IMR-90 (cell line): ENCODE results near the gene GGNBP2. TPM values are rescaled to one million over a fixed set of nuclear protein-coding genes. Genes with fewer than 3 reads are reported as not detected.

Experiments
- ATAC-seq: fragments of 200-7000 bp; cut with Tn5 transposase; 2 replicates; pipeline ENCODE4 v1.9.1; 2020; ENCODE audit warnings: low read depth, mild to moderate bottlenecking, moderate library complexity
- BruUV-seq: library from RNA; stranded (reverse); fragments of 400-500 nt; replicated peaks from 2 replicates; lab custom pipeline; 2021; lab: Mats Ljungman, UMichigan
- CTCF ChIA-PET: fragments of 300-600 bp; formaldehyde crosslinking; extraction: SDS; loops from one replicate; lab custom pipeline; 2021; ENCODE audit warnings: antibody characterized with exemption; lab: Yijun Ruan, JAX
- POLR2A ChIA-PET: fragments of 300-600 bp; sonication (Branson Sonifier 250); formaldehyde crosslinking; loops from one replicate; lab custom pipeline; 2022; ENCODE audit warnings: antibody characterized with exemption; ENCODE audit not compliant: unreplicated experiment; lab: Charles Lee
- DNase-seq: peaks from one replicate; pipeline ENCODE4 v3.0.0; 2013
- H2AFZ ChIP-seq: replicated peaks from 2 replicates; pipeline ENCODE3; 2013; ENCODE audit warnings: low read length, mild to moderate bottlenecking; ENCODE audit not compliant: poor library complexity
- H2AK5ac ChIP-seq: 2 replicates; pipeline ENCODE4 v1.6.1; 2013; ENCODE audit warnings: low read depth, low read length, inconsistent platforms
- H2AK9ac ChIP-seq: replicated peaks from 2 replicates; pipeline ENCODE3; 2013; ENCODE audit warnings: mild to moderate bottlenecking, low read depth, low read length, moderate library complexity; ENCODE audit not compliant: poor library complexity
- H2BK120ac ChIP-seq: 2 replicates; pipeline ENCODE4 v1.6.1; 2013; ENCODE audit warnings: low read depth, low read length, inconsistent platforms
- H2BK15ac ChIP-seq: 3 replicates; pipeline ENCODE4 v1.6.1; 2013; ENCODE audit warnings: low read depth, low read length, inconsistent platforms
- H2BK20ac ChIP-seq: 2 replicates; pipeline ENCODE4 v1.6.1; 2013; ENCODE audit warnings: low read depth, mild to moderate bottlenecking, inconsistent platforms, low read length, moderate library complexity
- H2BK5ac ChIP-seq: 2 replicates; pipeline ENCODE4 v1.6.1; 2013; ENCODE audit warnings: mild to moderate bottlenecking, low read depth, low read length, inconsistent platforms; ENCODE audit not compliant: poor library complexity, severe bottlenecking
- H3K14ac ChIP-seq: replicated peaks from 2 replicates; pipeline ENCODE4 v1.6.1; 2013; ENCODE audit warnings: low read depth, low read length, inconsistent platforms
- H3K18ac ChIP-seq: 2 replicates; pipeline ENCODE4 v1.6.1; 2013; ENCODE audit warnings: low read depth, low read length, control low read depth
- H3K23ac ChIP-seq: 2 replicates; pipeline ENCODE4 v1.6.1; 2013; ENCODE audit warnings: low read depth, low read length, inconsistent platforms
- H3K27ac ChIP-seq: 2 replicates; pipeline ENCODE4 v1.5.1; 2013; ENCODE audit warnings: mild to moderate bottlenecking, control low read depth, low read length; ENCODE audit not compliant: insufficient read depth
- H3K27me3 ChIP-seq: 2 replicates; pipeline ENCODE4 v1.6.1; 2013; ENCODE audit warnings: low read length; ENCODE audit not compliant: control insufficient read depth, insufficient read depth
- H3K36me3 ChIP-seq: 2 replicates; pipeline ENCODE4 v1.6.1; 2013; ENCODE audit warnings: low read length, mixed read lengths; ENCODE audit not compliant: control insufficient read depth, insufficient read depth
- H3K4ac ChIP-seq: 2 replicates; pipeline ENCODE4 v1.6.1; 2013; ENCODE audit warnings: low read depth, low read length, inconsistent platforms
- H3K4me1 ChIP-seq: 2 replicates; pipeline ENCODE4 v1.6.1; 2013; ENCODE audit warnings: low read length, mixed read lengths; ENCODE audit not compliant: control insufficient read depth, insufficient read depth
- H3K4me2 ChIP-seq: 2 replicates; pipeline ENCODE4 v1.6.1; 2013; ENCODE audit warnings: low read depth, mild to moderate bottlenecking, control low read depth, low read length, moderate library complexity
- H3K4me3 ChIP-seq: 2 replicates; pipeline ENCODE4 v1.5.1; 2013; ENCODE audit warnings: low read depth, mild to moderate bottlenecking, control low read depth, low read length, moderate library complexity; ENCODE audit not compliant: insufficient read depth
- H3K56ac ChIP-seq: 2 replicates; pipeline ENCODE4 v1.6.1; 2013; ENCODE audit warnings: low read length, inconsistent platforms; ENCODE audit not compliant: insufficient read depth; ENCODE audit errors: extremely low read depth
- H3K79me1 ChIP-seq, 2 experiments: 2 replicates each; pipeline ENCODE4 v1.6.1; 2013; ENCODE audit warnings: low read length in 2 of 2, inconsistent platforms in 1 of 2, low read depth in 1 of 2
- H3K9ac ChIP-seq: 2 replicates; pipeline ENCODE4 v1.6.1; 2013; ENCODE audit warnings: low read depth, low read length, control low read depth
- H3K9me1 ChIP-seq: 2 replicates; pipeline ENCODE4 v1.6.1; 2013; ENCODE audit warnings: low read length, inconsistent platforms; ENCODE audit not compliant: insufficient read depth
- H3K9me3 ChIP-seq: 2 replicates; pipeline ENCODE4 v1.6.1; 2013; ENCODE audit warnings: low read length; ENCODE audit not compliant: control insufficient read depth, insufficient read depth
- H4K20me1 ChIP-seq: 2 replicates; pipeline ENCODE4 v1.6.1; 2013; ENCODE audit warnings: low read length, inconsistent platforms; ENCODE audit not compliant: insufficient read depth
- H4K5ac ChIP-seq: 2 replicates; pipeline ENCODE4 v1.6.1; 2013; ENCODE audit warnings: mild to moderate bottlenecking, low read depth, low read length, control low read depth
- H4K8ac ChIP-seq, 2 experiments: 2 replicates each; pipeline ENCODE4 v1.6.1; 2013; ENCODE audit warnings: low read depth in 2 of 2, low read length in 2 of 2, control low read depth in 1 of 2, inconsistent platforms in 1 of 2
- H4K91ac ChIP-seq: 2 replicates; pipeline ENCODE4 v1.6.1; 2013; ENCODE audit warnings: low read depth, low read length, inconsistent platforms; ENCODE audit not compliant: insufficient read depth
- CHD1 ChIP-seq: IDR thresholded peaks from 2 replicates; pipeline ENCODE4 v1.6.1; 2012; ENCODE audit warnings: low read depth, low read length, improper control_type of control experiment
- SMC3 ChIP-seq: fragments of 150-350 bp; IDR thresholded peaks from 2 replicates; pipeline ENCODE4 v1.6.1; 2016; ENCODE audit warnings: low read depth, mild to moderate bottlenecking, antibody characterized with exemption, low read length, moderate library complexity
- WGBS, 2 experiments: methylation state at CpG; one replicate each; pipeline versions ENCODE4 v1.1.5 to v1.1.7; 2013; ENCODE audit warnings: missing lambda C conversion rate in 2 of 2; ENCODE audit not compliant: insufficient read length in 1 of 2; ENCODE audit errors: extremely low coverage in 2 of 2; 5-methylcytosine and 5-hydroxymethylcytosine counted together
- dilution Hi-C: fragments of 300-500 bp; cut with HindIII; formaldehyde crosslinking; loops from one replicate; pipeline ENCODE4 v1.14.3; 2018; ENCODE audit warnings: low sequenced_read_pairs; ENCODE audit not compliant: unreplicated experiment
- in situ Hi-C: fragments of 300-500 bp; cut with MboI; formaldehyde crosslinking; loops from 3 replicates; pipeline ENCODE4 v1.14.3; 2019; ENCODE audit warnings: low sequenced_read_pairs, inconsistent platforms, mixed read lengths
- intact Hi-C: fragments of 100-400 bp; cut with micrococcal nuclease; formaldehyde crosslinking; loops from 2 replicates; pipeline ENCODE4 v1.10.0; 2022
- polyA plus RNA-seq, 3 experiments: library from polyadenylated mRNA; depleted of rRNA; stranded (reverse); fragments of >200 nt; gene quantifications; 2 replicates each; pipeline ENCODE4 v1.2.3, GENCODE V29; 2012; ENCODE audit warnings: low replicate concordance in 1 of 3
- total RNA-seq: library from RNA; depleted of rRNA; stranded (reverse); fragments of >200 nt; gene quantifications from 2 replicates; pipeline ENCODE4 v1.2.3, GENCODE V29; 2012

The GGNBP2 gene
- total and polyA plus RNA-seq, 2 of the 4 experiments (the other 2 are of a cell fraction), result 40.7 to 56.2 TPM

DNA sequence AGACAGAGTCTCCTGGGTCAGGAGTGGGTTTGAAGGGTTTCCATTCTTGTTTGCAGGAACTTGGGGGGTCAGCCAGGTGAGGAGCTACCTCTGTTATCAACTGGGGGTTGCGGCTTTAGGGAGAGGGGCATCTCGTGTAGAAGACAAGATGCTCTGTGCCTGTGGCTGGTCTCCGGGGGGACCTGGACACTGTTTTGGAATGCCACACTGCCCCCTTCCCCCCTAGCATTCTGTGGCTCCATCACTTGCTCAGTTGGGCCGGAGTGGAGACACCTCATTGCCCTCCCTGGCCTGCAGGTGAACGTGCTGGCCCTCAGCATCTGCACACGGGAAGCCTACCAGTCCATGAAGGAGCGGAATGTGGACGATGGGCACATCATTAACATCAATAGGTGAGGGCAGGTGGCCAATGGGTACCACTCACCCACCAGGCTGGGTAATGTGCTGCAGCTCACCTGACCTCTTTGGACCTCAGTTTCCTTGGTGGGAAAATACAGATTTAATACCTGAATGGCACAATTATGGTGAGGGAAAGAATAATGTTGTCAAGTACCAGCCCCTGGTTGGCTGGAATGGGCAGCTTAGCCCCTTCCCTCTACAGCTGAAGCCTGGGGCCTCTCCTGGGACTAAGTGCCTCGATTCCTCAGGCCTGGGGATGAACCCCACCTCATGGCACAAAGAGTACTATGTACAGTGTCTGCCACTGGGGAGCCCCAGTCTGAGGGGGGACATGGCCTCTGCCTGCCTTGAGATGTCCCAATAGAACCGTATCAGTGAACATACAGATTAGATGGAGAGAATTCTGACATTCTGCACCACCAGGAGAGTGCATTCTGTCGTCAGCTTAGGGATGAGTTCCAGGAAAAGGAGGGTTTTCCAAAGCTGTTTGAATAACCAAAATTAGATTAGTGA, 53.4 kb downstream of the GGNBP2 start (continued):
- no peak for TF ChIP-seq SMC3

DNA sequence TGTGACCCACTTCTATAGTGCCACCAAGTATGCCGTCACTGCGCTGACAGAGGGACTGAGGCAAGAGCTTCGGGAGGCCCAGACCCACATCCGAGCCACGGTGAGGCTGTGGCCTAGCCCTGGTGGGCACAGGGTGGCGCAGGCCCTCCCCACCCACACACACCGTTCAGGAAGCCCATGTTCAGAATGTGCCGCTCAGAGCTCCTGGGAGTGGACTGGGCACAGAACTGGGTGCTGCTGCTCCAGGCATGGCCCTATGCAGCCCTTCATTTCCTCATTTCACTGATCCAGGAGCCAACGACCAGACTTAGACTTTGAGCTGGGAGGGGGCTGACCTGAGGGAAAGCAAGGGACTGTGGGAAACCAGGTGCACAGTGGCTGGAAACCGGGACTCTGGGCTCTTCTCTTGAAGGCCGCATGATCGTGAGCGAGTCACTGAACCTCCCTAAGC, 54.3 kb downstream of the GGNBP2 start:
- CTCF ChIA-PET, result no interaction called here
- BruUV-seq, result no TSS peak
- DNase-seq, result no peak

More for the DNA sequence above, 54.3 kb downstream of the GGNBP2 start:
- POLR2A ChIA-PET, result no interaction called here
- H3K23ac ChIP-seq, result no peak overlapping the region
- H3K36me3 ChIP-seq, result no peaks in the 10 kb centered on the region
- no peak overlapping the region for H3K4me2 ChIP-seq
- peaks cover 16 to 56% of the 10 kb centered on the region in 2 experiments; a peak in 3 of 4 replicates for H3K79me1 ChIP-seq
- H3K14ac ChIP-seq, result no peak overlapping the region
- 90% methylated on average over 2 of the region's 13 CpGs; no CpG with 5 or more reads in 1 of the 2 experiments for WGBS, 2 experiments
- no peak overlapping the region for H2BK5ac ChIP-seq
- H3K4me1 ChIP-seq, result peaks cover 6% of the 10 kb centered on the region
- H3K27ac ChIP-seq, result no peak overlapping the region
- no peak overlapping the region for H3K4me3 ChIP-seq
- no peak overlapping the region for H3K18ac ChIP-seq
- dilution Hi-C loops, result no loop called here
- intact Hi-C loops, result no loop called here
- H3K56ac ChIP-seq, result no peak overlapping the region
- no peak for ATAC-seq
- peaks cover 18% of the 10 kb centered on the region for H3K9me1 ChIP-seq
- peaks cover 4% of the 10 kb centered on the region; the same call in 1 of the 2 replicates for H4K20me1 ChIP-seq
- H3K4ac ChIP-seq, result no peak overlapping the region
- no peak overlapping the region for H4K5ac ChIP-seq
- no peak overlapping the region for H2BK120ac ChIP-seq
- no peak overlapping the region for H2AK9ac ChIP-seq
- H3K9me3 ChIP-seq, result no peaks in the 10 kb centered on the region
- no peak overlapping the region for H2AFZ ChIP-seq
- no peak overlapping the region for H2BK20ac ChIP-seq
- no peak overlapping the region for H2AK5ac ChIP-seq
- H4K91ac ChIP-seq, result no peak overlapping the region
- TF ChIP-seq CHD1, result no peak
- H3K9ac ChIP-seq, result no peak overlapping the region
- no peak overlapping the region for H2BK15ac ChIP-seq
- in situ Hi-C loops, result no loop called here
- H3K27me3 ChIP-seq, result no peaks in the 10 kb centered on the region
- no peak overlapping the region for H4K8ac ChIP-seq
